Activated CD4-positive, alpha-beta T cell treated with anti-CD3 and anti-CD28 coated beads, Interleukin-2, amount 10 ng/mL, durations not matched to agents 7 days and 5 days (primary cell): ENCODE results near the gene CCDC192. TPM values are rescaled to one million over a fixed set of nuclear protein-coding genes. Genes with fewer than 3 reads are reported as not detected.
A peak's percentile ranks its signal among the peaks of the same experiment; 100 is the strongest.

Source experiments
- CTCF ChIA-PET: fragments of 350-600 bp; sonication (Branson Sonifier 250); formaldehyde crosslinking; loops from one replicate; lab custom pipeline; 2021; ENCODE audit warnings: antibody characterized with exemption; lab: Charles Lee
- POLR2A ChIA-PET: fragments of 350-600 bp; sonication (Branson Sonifier 250); formaldehyde crosslinking; loops from one replicate; lab custom pipeline; 2021; ENCODE audit warnings: antibody characterized with exemption; lab: Charles Lee
- DNase-seq: peaks from one replicate; pipeline ENCODE4 v3.0.0-alpha.2; 2020
- H3K27ac Mint-ChIP-seq: one replicate; pipeline ENCODE4 v1.8.0; 2021; ENCODE audit warnings: mild to moderate bottlenecking, moderate library complexity, mixed read lengths
- H3K27me3 Mint-ChIP-seq: one replicate; pipeline ENCODE4 v1.8.0; 2021; ENCODE audit warnings: mixed read lengths
- H3K36me3 Mint-ChIP-seq: one replicate; pipeline ENCODE4 v1.8.0; 2021; ENCODE audit warnings: low read depth, mixed read lengths
- H3K4me1 Mint-ChIP-seq: one replicate; pipeline ENCODE4 v1.8.0; 2021; ENCODE audit warnings: mixed read lengths
- H3K4me3 Mint-ChIP-seq: one replicate; pipeline ENCODE4 v1.8.0; 2021; ENCODE audit warnings: mild to moderate bottlenecking, moderate library complexity, mixed read lengths
- H3K9me3 Mint-ChIP-seq: one replicate; pipeline ENCODE4 v1.8.0; 2021; ENCODE audit warnings: mixed read lengths
- total RNA-seq, 2 experiments: library from RNA; stranded (reverse); gene quantifications; one replicate each; pipeline ENCODE4 v1.2.3, GENCODE V29; 2021

CCDC192 gene
- total RNA-seq, 2 experiments from 2014 or later = not detected

- no peak overlapping the region for H3K27ac Mint-ChIP-seq
- no peaks in the 10 kb centered on the region for H3K9me3 Mint-ChIP-seq
- H3K36me3 Mint-ChIP-seq = no peaks in the 10 kb centered on the region
- H3K4me1 Mint-ChIP-seq = no peaks in the 10 kb centered on the region
- no peaks in the 10 kb centered on the region for H3K27me3 Mint-ChIP-seq
- H3K4me3 Mint-ChIP-seq = no peak overlapping the region
- ChIA-PET POLR2A (no interaction called here), CTCF (interaction anchor here (1.4 kb wide), 1 partner anchor 11 kb away, joined by 3 read pairs; no protein-coding TSS in a partner anchor)
- DNase-seq = no peak
These were observed 189.4 kb downstream of the CCDC192 start for GRCh38 chr5:127892467-127893207.

- H3K27ac Mint-ChIP-seq = no peak overlapping the region
- H3K36me3 Mint-ChIP-seq = no peaks in the 10 kb centered on the region
- H3K9me3 Mint-ChIP-seq = no peaks in the 10 kb centered on the region
- H3K4me1 Mint-ChIP-seq = no peaks in the 10 kb centered on the region
- DNase-seq = no peak
- no peaks in the 10 kb centered on the region for H3K27me3 Mint-ChIP-seq
- ChIA-PET CTCF (no interaction called here), POLR2A (no interaction called here)
- no peak overlapping the region for H3K4me3 Mint-ChIP-seq
These were observed 190.0 kb downstream of the CCDC192 start for GRCh38 chr5:127893232-127893631.

- no peak for DNase-seq
- Mint-ChIP-seq H3K27me3 (no peaks in the 10 kb centered on the region), H3K4me1 (no peaks in the 10 kb centered on the region), H3K4me3 (no peak overlapping the region), H3K9me3 (no peaks in the 10 kb centered on the region), H3K27ac (no peak overlapping the region), H3K36me3 (no peaks in the 10 kb centered on the region)
- CTCF ChIA-PET = interaction anchor here (1.3 kb wide), 1 partner anchor 17 kb away, joined by 3 read pairs; no protein-coding TSS in a partner anchor
- POLR2A ChIA-PET = no interaction called here
These were observed 191.3 kb downstream of the CCDC192 start for GRCh38 chr5:127894461-127894860.

- no peak overlapping the region for H3K4me3 Mint-ChIP-seq
- ChIA-PET CTCF (interaction anchor here (1.2 kb wide), 1 partner anchor 22 kb away, joined by 3 read pairs; no protein-coding TSS in a partner anchor), POLR2A (no interaction called here)
- no peak for DNase-seq
- no peaks in the 10 kb centered on the region for H3K9me3 Mint-ChIP-seq
- no peaks in the 10 kb centered on the region for H3K27me3 Mint-ChIP-seq
- H3K27ac Mint-ChIP-seq = no peak overlapping the region
- no peaks in the 10 kb centered on the region for H3K4me1 Mint-ChIP-seq
- H3K36me3 Mint-ChIP-seq = no peaks in the 10 kb centered on the region
These were observed 195.5 kb downstream of the CCDC192 start for GRCh38 chr5:127898551-127899213.

- no peak overlapping the region for H3K27ac Mint-ChIP-seq
- ChIA-PET POLR2A (no interaction called here), CTCF (interaction anchor here (1.2 kb wide), 1 partner anchor 22 kb away, joined by 3 read pairs; no protein-coding TSS in a partner anchor)
- H3K4me1 Mint-ChIP-seq = no peaks in the 10 kb centered on the region
- no peaks in the 10 kb centered on the region for H3K27me3 Mint-ChIP-seq
- no peaks in the 10 kb centered on the region for H3K9me3 Mint-ChIP-seq
- no peak overlapping the region for H3K4me3 Mint-ChIP-seq
- H3K36me3 Mint-ChIP-seq = no peaks in the 10 kb centered on the region
- DNase-seq = no peak
These were observed 196.0 kb downstream of the CCDC192 start for GRCh38 chr5:127899214-127899610.

- Mint-ChIP-seq H3K9me3 (no peaks in the 10 kb centered on the region), H3K4me3 (no peak overlapping the region), H3K27ac (no peak overlapping the region), H3K36me3 (no peaks in the 10 kb centered on the region), H3K4me1 (no peaks in the 10 kb centered on the region), H3K27me3 (no peaks in the 10 kb centered on the region)
- ChIA-PET POLR2A (no interaction called here), CTCF (interaction anchor here (1.6 kb wide), 1 partner anchor 21 kb away, joined by 4 read pairs; no protein-coding TSS in a partner anchor)
- no peak for DNase-seq
These were observed 203.5 kb downstream of the CCDC192 start for GRCh38 chr5:127906562-127907204.

GRCh38 chr5:127907907-127908306, 204.7 kb downstream of the CCDC192 start:
- POLR2A ChIA-PET = no interaction called here
- no peaks in the 10 kb centered on the region for H3K4me1 Mint-ChIP-seq
- CTCF ChIA-PET = no interaction called here

GRCh38 chr5:127909066-127909465, 205.9 kb downstream of the CCDC192 start:
- ChIA-PET POLR2A (no interaction called here), CTCF (interaction anchor here (1.1 kb wide), 1 partner anchor 288 kb away, joined by 5 read pairs; no protein-coding TSS in a partner anchor)
- Mint-ChIP-seq H3K36me3 (no peaks in the 10 kb centered on the region), H3K27ac (no peak overlapping the region), H3K27me3 (no peaks in the 10 kb centered on the region), H3K4me3 (no peak overlapping the region), H3K9me3 (no peaks in the 10 kb centered on the region), H3K4me1 (no peaks in the 10 kb centered on the region)
- DNase-seq = peak; percentile 12

More at GRCh38 chr5:127907907-127908306, 204.7 kb downstream of the CCDC192 start:
- DNase-seq = no peak
- Mint-ChIP-seq H3K4me3 (no peak overlapping the region), H3K27me3 (no peaks in the 10 kb centered on the region), H3K27ac (no peak overlapping the region), H3K9me3 (no peaks in the 10 kb centered on the region), H3K36me3 (no peaks in the 10 kb centered on the region)

GRCh38 chr5:127909821-127910220, 206.6 kb downstream of the CCDC192 start:
- Mint-ChIP-seq H3K36me3 (no peaks in the 10 kb centered on the region), H3K4me3 (no peak overlapping the region)
- CTCF ChIA-PET = interaction anchor here (1.1 kb wide), 1 partner anchor 287 kb away, joined by 5 read pairs; no protein-coding TSS in a partner anchor

GRCh38 chr5:127910307-127910956, 207.2 kb downstream of the CCDC192 start:
- Mint-ChIP-seq H3K9me3 (no peaks in the 10 kb centered on the region), H3K4me3 (no peak overlapping the region), H3K4me1 (no peaks in the 10 kb centered on the region), H3K27ac (no peak overlapping the region), H3K27me3 (no peaks in the 10 kb centered on the region), H3K36me3 (no peaks in the 10 kb centered on the region)
- POLR2A ChIA-PET = no interaction called here
- CTCF ChIA-PET = no interaction called here
- DNase-seq = no peak

More at GRCh38 chr5:127909821-127910220, 206.6 kb downstream of the CCDC192 start:
- DNase-seq = no peak
- POLR2A ChIA-PET = no interaction called here
- Mint-ChIP-seq H3K27me3 (no peaks in the 10 kb centered on the region), H3K27ac (no peak overlapping the region), H3K4me1 (no peaks in the 10 kb centered on the region), H3K9me3 (no peaks in the 10 kb centered on the region)

- CTCF ChIA-PET = interaction anchor here (0.6 kb wide), 1 partner anchor 518 kb away, joined by 3 read pairs; no protein-coding TSS in a partner anchor
These were observed 208.4 kb downstream of the CCDC192 start for GRCh38 chr5:127911619-127912018.

GRCh38 chr5:127912411-127912810, 209.2 kb downstream of the CCDC192 start:
- CTCF ChIA-PET = interaction anchor here (0.5 to 1.2 kb wide), 3 partner anchors 10 to 944 kb away, joined by 3 to 4 read pairs (median 4); no protein-coding TSS in a partner anchor
- no peak for DNase-seq
- POLR2A ChIA-PET = no interaction called here
- Mint-ChIP-seq H3K4me3 (no peak overlapping the region), H3K27me3 (no peaks in the 10 kb centered on the region), H3K4me1 (peaks cover 9% of the 10 kb centered on the region), H3K36me3 (no peaks in the 10 kb centered on the region), H3K9me3 (no peaks in the 10 kb centered on the region), H3K27ac (no peak overlapping the region)

More at GRCh38 chr5:127911619-127912018, 208.4 kb downstream of the CCDC192 start:
- Mint-ChIP-seq H3K9me3 (no peaks in the 10 kb centered on the region), H3K4me3 (no peak overlapping the region), H3K36me3 (no peaks in the 10 kb centered on the region), H3K27ac (no peak overlapping the region), H3K27me3 (no peaks in the 10 kb centered on the region), H3K4me1 (peaks cover 2% of the 10 kb centered on the region)
- no peak for DNase-seq
- POLR2A ChIA-PET = no interaction called here
